Occipital lobe (tissue), 2 donors: ENCODE data around the gene BEND5. TPM values are rescaled to one million over a fixed set of nuclear protein-coding genes. Genes with fewer than 3 reads are reported as not detected.

ENCODE experiments used
- DNase-seq: peaks from one replicate; lab custom pipeline; 2025; lab: John Stamatoyannopoulos, UW
- total RNA-seq: library from RNA; depleted of rRNA; stranded (reverse); fragments of >200 nt; gene quantifications from one replicate; pipeline ENCODE4 v1.2.3, GENCODE V29; 2014

Gene BEND5
- total RNA-seq, 1 donor from 2014 or later, result 18.2 TPM

DNA sequence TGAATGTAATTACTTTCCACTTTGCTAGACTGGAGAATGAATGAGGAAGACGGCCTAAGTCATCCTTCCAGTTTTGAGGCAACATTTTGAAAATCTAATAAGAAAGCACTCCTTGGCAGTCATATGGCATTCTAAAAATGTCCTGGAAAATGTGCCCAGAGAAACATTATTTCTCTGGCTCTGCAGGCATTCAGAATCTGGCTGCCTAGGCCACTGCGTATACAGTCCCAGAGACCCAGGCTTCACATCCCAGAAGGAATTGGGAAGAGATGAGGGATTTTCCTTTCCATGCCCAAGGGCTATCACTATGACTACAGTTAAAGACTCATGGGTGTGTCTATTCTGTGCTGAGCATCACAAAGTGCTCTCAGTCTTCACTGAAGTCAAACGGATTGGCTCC, 92.9 kb downstream of the BEND5 start:
- no peak for DNase-seq

DNA sequence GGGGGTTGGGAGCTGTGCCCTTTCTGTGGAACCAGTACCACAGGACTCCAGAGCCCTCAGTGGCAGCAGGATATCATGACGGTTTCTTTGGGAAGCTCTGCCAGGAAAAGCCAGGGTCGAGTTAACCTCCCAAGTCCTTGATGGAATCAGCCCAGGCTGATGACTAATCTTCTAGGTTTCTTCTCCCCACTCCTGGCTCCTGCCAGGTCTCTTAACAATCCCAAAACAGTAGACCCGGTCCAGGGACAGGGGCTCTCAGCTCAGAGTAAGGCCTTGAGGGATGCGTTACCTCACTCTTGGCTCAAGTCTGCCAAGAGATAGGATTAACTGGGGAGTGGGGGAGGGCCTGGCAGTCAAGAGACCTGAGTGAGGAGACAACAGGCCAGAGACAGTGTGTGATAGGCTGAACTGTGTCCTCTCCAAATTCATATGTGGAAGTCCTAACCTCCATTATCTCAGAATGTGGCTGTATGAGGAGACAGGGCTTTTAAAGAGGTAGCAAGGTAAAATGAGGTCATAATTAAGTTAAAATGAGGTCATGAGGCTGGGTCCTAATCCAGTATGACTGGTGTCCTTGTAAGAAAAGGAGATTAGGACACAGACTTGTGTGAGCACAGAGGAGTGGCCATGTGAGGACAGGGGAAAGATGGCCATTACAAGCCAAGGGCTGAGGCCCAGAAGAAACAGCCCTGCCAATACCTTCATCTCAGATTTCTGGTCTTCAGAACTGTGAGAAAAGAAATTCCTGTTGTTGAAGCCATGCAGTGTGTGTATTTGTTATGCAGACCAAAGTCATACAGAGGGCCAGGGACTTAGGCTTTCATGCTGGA, 95.0 kb downstream of the BEND5 start:
- DNase-seq, result no peak

DNA sequence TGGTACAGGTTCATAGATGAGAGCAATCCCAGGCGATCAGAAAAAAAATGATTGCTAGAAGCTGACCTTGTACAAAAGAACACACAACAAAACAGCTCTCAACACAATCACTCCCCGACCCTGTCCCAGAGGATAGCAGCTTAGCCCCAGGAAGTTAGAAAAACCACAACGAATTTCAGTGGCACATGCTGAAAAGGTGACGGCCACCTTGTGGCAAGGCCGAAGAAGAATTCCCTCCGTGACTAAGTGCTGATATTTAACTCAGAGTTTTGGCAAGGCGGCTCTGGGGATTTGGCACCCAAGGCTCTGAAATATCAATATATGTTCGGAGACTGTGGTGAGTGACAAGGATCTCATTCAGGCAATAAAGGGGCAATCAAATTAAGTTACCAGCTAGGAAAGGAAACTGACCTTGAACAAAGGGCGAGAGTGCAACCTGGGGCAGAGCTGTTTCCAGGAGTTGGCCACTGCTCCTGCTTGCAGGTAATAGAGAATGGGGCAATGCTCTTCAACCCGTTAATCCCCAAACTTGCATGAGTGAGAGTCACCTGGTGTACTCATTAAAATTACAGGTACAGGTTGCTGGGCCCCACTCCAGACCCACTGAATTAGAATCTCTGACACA, 96.2 kb downstream of the BEND5 start:
- no peak for DNase-seq

DNA sequence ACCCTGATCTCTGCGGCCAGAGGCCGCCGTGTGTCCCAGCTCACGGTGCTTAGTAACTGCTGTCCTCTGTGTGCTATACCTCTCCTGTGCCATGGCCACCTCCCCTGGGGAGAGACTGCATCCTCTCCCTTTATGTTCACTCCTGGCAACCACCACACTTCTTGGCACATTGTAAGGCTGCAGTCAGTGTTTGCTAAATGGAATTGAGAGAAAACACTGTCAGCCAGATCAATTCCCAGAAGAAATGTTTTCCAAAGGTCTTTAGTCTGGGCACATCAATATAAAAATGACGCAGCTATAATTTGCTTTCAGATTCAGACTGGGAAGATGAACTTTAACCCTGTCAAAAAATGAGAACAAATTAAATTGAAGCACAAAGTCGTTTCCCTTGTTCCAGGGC, 96.8 kb downstream of the BEND5 start:
- DNase-seq, result no peak

DNA sequence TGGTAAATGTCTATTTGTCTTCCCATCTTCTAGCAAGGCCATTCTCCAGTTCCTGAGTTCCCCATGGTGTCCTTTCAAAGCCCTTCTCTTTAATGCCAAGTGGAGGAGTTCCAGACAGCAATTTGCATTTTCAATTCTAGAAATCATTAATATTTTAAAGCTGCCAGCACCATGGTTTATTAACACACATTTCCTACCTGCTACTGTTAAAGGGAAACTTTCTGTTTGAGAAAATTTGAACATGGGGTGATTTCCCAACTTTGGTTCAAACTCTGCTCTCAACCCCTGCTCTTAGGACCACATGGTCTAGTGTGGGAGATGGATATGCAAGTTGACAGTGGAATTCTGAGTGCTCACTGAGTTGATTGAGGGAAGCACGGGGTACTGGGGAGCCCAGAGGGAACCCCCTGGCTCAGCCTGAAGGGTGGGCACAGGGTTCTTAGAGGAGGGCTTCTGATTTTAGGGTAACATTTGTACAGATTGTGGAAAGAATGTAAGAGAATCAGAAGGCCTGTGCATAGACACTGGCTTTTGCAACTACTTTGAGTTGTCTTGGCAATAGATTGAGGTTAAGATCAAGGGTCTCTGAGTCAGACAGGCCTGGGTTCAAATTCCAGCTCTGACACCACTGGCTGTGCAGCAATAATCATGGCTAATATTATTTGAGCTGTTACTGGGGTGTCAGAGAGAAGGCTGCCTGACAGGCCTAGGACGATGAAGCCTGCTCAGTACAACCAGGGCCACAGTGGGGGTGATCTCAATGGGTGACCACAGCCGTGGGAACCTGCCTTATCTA, 97.8 kb downstream of the BEND5 start:
- no peak for DNase-seq
